Measurements from ENCODE around the gene ARHGEF40.

DNA sequence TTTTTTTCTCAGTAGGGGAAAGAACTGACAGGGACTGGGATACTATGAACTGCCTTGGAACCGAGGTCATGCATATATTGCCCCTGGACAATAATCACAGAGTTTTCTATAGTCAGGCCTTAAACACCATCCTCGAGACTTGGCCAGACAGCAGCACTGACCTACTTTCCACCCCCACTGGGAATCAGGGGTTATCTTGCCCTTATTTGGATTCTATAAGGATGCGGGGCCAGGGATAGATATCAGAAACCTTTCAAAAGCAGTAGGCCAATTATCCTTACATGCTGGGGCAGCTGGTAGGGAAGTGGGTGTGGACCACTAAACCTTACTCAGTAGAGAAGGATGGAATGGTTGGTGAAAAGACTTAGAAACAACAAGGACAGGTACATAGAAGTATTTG, 26.3 kb downstream of the ARHGEF40 start:
- TF ChIP-seq, protein P1, sequence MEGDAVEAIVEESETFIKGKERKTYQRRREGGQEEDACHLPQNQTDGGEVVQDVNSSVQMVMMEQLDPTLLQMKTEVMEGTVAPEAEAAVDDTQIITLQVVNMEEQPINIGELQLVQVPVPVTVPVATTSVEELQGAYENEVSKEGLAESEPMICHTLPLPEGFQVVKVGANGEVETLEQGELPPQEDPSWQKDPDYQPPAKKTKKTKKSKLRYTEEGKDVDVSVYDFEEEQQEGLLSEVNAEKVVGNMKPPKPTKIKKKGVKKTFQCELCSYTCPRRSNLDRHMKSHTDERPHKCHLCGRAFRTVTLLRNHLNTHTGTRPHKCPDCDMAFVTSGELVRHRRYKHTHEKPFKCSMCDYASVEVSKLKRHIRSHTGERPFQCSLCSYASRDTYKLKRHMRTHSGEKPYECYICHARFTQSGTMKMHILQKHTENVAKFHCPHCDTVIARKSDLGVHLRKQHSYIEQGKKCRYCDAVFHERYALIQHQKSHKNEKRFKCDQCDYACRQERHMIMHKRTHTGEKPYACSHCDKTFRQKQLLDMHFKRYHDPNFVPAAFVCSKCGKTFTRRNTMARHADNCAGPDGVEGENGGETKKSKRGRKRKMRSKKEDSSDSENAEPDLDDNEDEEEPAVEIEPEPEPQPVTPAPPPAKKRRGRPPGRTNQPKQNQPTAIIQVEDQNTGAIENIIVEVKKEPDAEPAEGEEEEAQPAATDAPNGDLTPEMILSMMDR (conservative IDR thresholded peaks at IDR 0.05; ENCODE audit: low read length) = no peak
- no peak for TF ChIP-seq EZH2phosphoT487 (IDR thresholded peaks at IDR 0.05; ENCODE audit: borderline replicate concordance)
